CD14-positive monocyte (primary cell): ENCODE measurements around the gene PMS1. TPM values are rescaled to one million over a fixed set of nuclear protein-coding genes. Genes with fewer than 3 reads are reported as not detected.

Source experiments
- DNase-seq, 3 donors: peaks; one replicate each; pipeline ENCODE4 v3.0.0-alpha.2; 2011 to 2022
- H2AFZ ChIP-seq: 2 replicates; pipeline ENCODE4 v1.6.0; 2012; ENCODE audit warnings: mild to moderate bottlenecking, low read depth, low read length, inconsistent platforms; ENCODE audit not compliant: insufficient read depth, poor library complexity, severe bottlenecking
- H3K27ac ChIP-seq, 2 donors: 1 replicate in 1 of 2; 2 replicates in 1 of 2; pipeline ENCODE4 v1.5.1; 2012 to 2013; ENCODE audit warnings: low read length in 2 of 2, control low read depth in 1 of 2, inconsistent platforms in 1 of 2, low read depth in 1 of 2, mild to moderate bottlenecking in 1 of 2
- H3K27me3 ChIP-seq, 2 donors: one replicate each; pipeline versions ENCODE4 v1.6.0 to v1.6.1; 2011 to 2013; ENCODE audit warnings: low read length in 2 of 2; ENCODE audit not compliant: control insufficient read depth in 2 of 2, insufficient read depth in 2 of 2
- H3K36me3 ChIP-seq, 2 donors: replicated peaks in 1 of 2; 1 replicate in 1 of 2; 2 replicates in 1 of 2; pipeline versions ENCODE4 v1.5.1 to v1.6.1; 2012 to 2013; ENCODE audit warnings: low read length in 2 of 2, control low read depth in 1 of 2, inconsistent platforms in 1 of 2, mild to moderate bottlenecking in 1 of 2; ENCODE audit not compliant: insufficient read depth in 2 of 2, control insufficient read depth in 1 of 2
- H3K4me1 ChIP-seq, 2 donors: 1 replicate in 1 of 2; 2 replicates in 1 of 2; pipeline versions ENCODE4 v1.5.1 to v1.6.1; 2012 to 2013; ENCODE audit warnings: low read length in 2 of 2, control low read depth in 1 of 2, inconsistent platforms in 1 of 2, mild to moderate bottlenecking in 1 of 2, moderate library complexity in 1 of 2; ENCODE audit not compliant: insufficient read depth in 2 of 2, control insufficient read depth in 1 of 2
- H3K4me2 ChIP-seq: replicated peaks from 2 replicates; pipeline ENCODE3; 2012; ENCODE audit warnings: low read length, moderate library complexity, mild to moderate bottlenecking; ENCODE audit not compliant: poor library complexity, severe bottlenecking; ENCODE audit errors: extremely low read depth
- H3K4me3 ChIP-seq, 3 experiments: fragments of 200-600 bp in 1 of 3; sonication (generic) in 1 of 3; replicated peaks in 1 of 3; 1 replicate in 2 of 3; 2 replicates in 1 of 3; pipeline ENCODE4 v1.5.1; 2011 to 2013; ENCODE audit warnings: low read length in 3 of 3, mild to moderate bottlenecking in 3 of 3, control low read depth in 2 of 3, low read depth in 2 of 3, inconsistent platforms in 1 of 3, moderate library complexity in 1 of 3
- H3K79me2 ChIP-seq: 2 replicates; pipeline ENCODE4 v1.6.0; 2012; ENCODE audit warnings: mild to moderate bottlenecking, control low read depth, inconsistent platforms, low read length, moderate library complexity; ENCODE audit not compliant: insufficient read depth
- H3K9ac ChIP-seq: 2 replicates; pipeline ENCODE4 v1.6.0; 2017; ENCODE audit warnings: low read length, mild to moderate bottlenecking; ENCODE audit not compliant: insufficient read depth, poor library complexity, severe bottlenecking
- H3K9me3 ChIP-seq, 2 donors: replicated peaks in 1 of 2; 1 replicate in 1 of 2; 2 replicates in 1 of 2; pipeline versions ENCODE4 v1.5.1 to v1.6.1; 2012 to 2013; ENCODE audit warnings: low read length in 2 of 2, control low read depth in 1 of 2; ENCODE audit not compliant: control insufficient read depth in 1 of 2, insufficient read depth in 1 of 2
- H4K20me1 ChIP-seq: 2 replicates; pipeline ENCODE4 v1.6.0; 2012; ENCODE audit warnings: mild to moderate bottlenecking, low read length, control low read depth, moderate library complexity; ENCODE audit not compliant: insufficient read depth
- H3K27ac Mint-ChIP-seq, 7 donors: one replicate each; pipeline ENCODE4 v1.8.0; 2020; ENCODE audit warnings: mild to moderate bottlenecking in 7 of 7, mixed read lengths in 7 of 7, moderate library complexity in 6 of 7, inconsistent platforms in 2 of 7
- H3K27me3 Mint-ChIP-seq, 3 donors: one replicate each; pipeline ENCODE4 v1.8.0; 2021 to 2022; ENCODE audit warnings: low read depth in 3 of 3, mild to moderate bottlenecking in 3 of 3, mixed read lengths in 3 of 3, moderate library complexity in 3 of 3, inconsistent platforms in 1 of 3
- H3K36me3 Mint-ChIP-seq, 2 donors: one replicate each; pipeline ENCODE4 v1.8.0; 2020; ENCODE audit warnings: mixed read lengths in 2 of 2, inconsistent platforms in 1 of 2, mild to moderate bottlenecking in 1 of 2
- H3K4me1 Mint-ChIP-seq: one replicate; pipeline ENCODE4 v1.8.0; 2020; ENCODE audit warnings: mild to moderate bottlenecking, mixed read lengths
- H3K4me3 Mint-ChIP-seq, 2 donors: one replicate each; pipeline ENCODE4 v1.8.0; 2020; ENCODE audit warnings: mild to moderate bottlenecking in 2 of 2, mixed read lengths in 2 of 2, moderate library complexity in 1 of 2
- H3K9me3 Mint-ChIP-seq, 7 donors: one replicate each; pipeline ENCODE4 v1.8.0; 2020 to 2022; ENCODE audit warnings: mixed read lengths in 7 of 7, mild to moderate bottlenecking in 6 of 7, moderate library complexity in 6 of 7, inconsistent platforms in 2 of 7
- CTCF ChIP-seq: fragments of 200-600 bp; IDR thresholded peaks from one replicate; pipeline ENCODE4 v1.8.0; 2022; ENCODE audit warnings: antibody characterized with exemption, mild to moderate bottlenecking
- WGBS: methylation state at CpG from one replicate; pipeline ENCODE4 v1.1.5; 2013; ENCODE audit warnings: missing lambda C conversion rate; ENCODE audit not compliant: insufficient coverage; 5-methylcytosine and 5-hydroxymethylcytosine counted together
- intact Hi-C, 2 donors: fragments of 100-400 bp; cut with micrococcal nuclease; formaldehyde crosslinking; loops; one replicate each; pipeline versions ENCODE4 v1.15.0 to v1.15.1; 2023
- polyA plus RNA-seq, 3 donors: library from polyadenylated mRNA; depleted of rRNA in 1 of 3; unstranded in 2 of 3; stranded (reverse) in 1 of 3; fragments of 300-500 nt in 2 of 3; fragments of >200 nt in 1 of 3; fragmentation: Illumina TruSeq in 2 of 3; gene quantifications; 1 replicate in 2 of 3; 2 replicates in 1 of 3; pipeline ENCODE4 v1.2.3, GENCODE V29; 2012 to 2021

PMS1 gene
- polyA plus RNA-seq, 3 donors: 3.7 to 7.8 (median 5.7) TPM

- H3K4me1 Mint-ChIP-seq: no peaks in the 10 kb centered on the region
- WGBS: no CpG with 5 or more reads among the region's 1 CpG
- no peaks in the 10 kb centered on the region for H3K4me1 ChIP-seq
Measured at GRCh38 chr2:189896809-189897208, 112.6 kb downstream of the PMS1 start.

GRCh38 chr2:189899101-189899500, 114.9 kb downstream of the PMS1 start:
- intact Hi-C loops: no loop called here
- Mint-ChIP-seq H3K4me1 (no peaks in the 10 kb centered on the region), H3K27ac (no peak overlapping the region), H3K27me3 (peaks cover 0 to 1% (median 0%) of the 10 kb centered on the region in 3 donors), H3K9me3 (peaks cover 0 to 3% (median 0%) of the 10 kb centered on the region in 7 donors), H3K4me3 (no peak overlapping the region), H3K36me3 (no peaks in the 10 kb centered on the region)
- Histone ChIP-seq H3K27me3 (no peaks in the 10 kb centered on the region), H3K9ac (no peak overlapping the region), H2AFZ (no peak overlapping the region), H3K4me1 (no peaks in the 10 kb centered on the region), H3K79me2 (no peaks in the 10 kb centered on the region), H3K4me3 (no peak overlapping the region), H3K9me3 (no peaks in the 10 kb centered on the region), H3K36me3 (no peaks in the 10 kb centered on the region), H3K4me2 (no peak overlapping the region), H3K27ac (no peak overlapping the region), H4K20me1 (no peaks in the 10 kb centered on the region)
- no peak for TF ChIP-seq CTCF
- DNase-seq: no peak

More at GRCh38 chr2:189896809-189897208, 112.6 kb downstream of the PMS1 start:
- H4K20me1 ChIP-seq: no peaks in the 10 kb centered on the region
- Mint-ChIP-seq H3K27ac (no peak overlapping the region), H3K9me3 (peaks cover 0 to 6% (median 2%) of the 10 kb centered on the region in 7 donors), H3K4me3 (no peak overlapping the region), H3K27me3 (peaks cover 0 to 1% (median 0%) of the 10 kb centered on the region in 3 donors), H3K36me3 (no peaks in the 10 kb centered on the region)
- no peaks in the 10 kb centered on the region for H3K27me3 ChIP-seq
- no peak for DNase-seq
- no peak overlapping the region for H3K9ac ChIP-seq
- peaks cover 0 to 4% of the 10 kb centered on the region in 2 donors for H3K9me3 ChIP-seq
- no peak overlapping the region for H3K4me3 ChIP-seq
- H3K27ac ChIP-seq: no peak overlapping the region
- TF ChIP-seq CTCF: no peak
- H2AFZ ChIP-seq: no peak overlapping the region
- H3K79me2 ChIP-seq: no peaks in the 10 kb centered on the region
- intact Hi-C loops: no loop called here
- no peak overlapping the region for H3K4me2 ChIP-seq
- H3K36me3 ChIP-seq: no peaks in the 10 kb centered on the region
